COR-L47 (cell line): ENCODE measurements around the gene LPIN2.
"Not testable (repeated sequence)": the region's sequence is repeated elsewhere in the genome, so short reads cannot be mapped to it uniquely, and the experiment has no call there.

Experiments used
- DNase-seq: peaks from one replicate; lab custom pipeline; 2025; lab: John Stamatoyannopoulos, UW

Gene LPIN2

GRCh38 chr18:3042379-3042778 lies 29.4 kb upstream of the LPIN2 start:
- no peak for DNase-seq

DNA sequence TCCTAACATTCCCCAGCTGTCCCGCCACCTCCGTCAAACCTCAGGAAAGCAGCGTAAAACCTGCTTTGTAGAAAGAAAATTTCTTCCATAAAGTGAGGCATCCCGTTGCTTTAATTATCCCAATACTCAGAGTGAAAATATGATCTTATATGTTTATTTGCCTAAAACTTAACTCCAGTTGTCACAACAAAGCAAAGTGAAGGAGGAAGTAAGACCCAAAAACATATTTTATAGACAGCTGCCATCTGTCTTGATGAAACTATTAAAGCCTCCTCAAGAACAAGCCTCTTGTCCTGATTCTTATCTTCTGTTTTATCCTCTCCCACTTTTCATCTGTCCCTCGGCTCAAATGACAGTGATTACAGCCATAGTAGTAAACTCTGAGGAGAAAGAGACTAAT lies 28.9 kb upstream of the LPIN2 start:
- DNase-seq, result no peak

DNA sequence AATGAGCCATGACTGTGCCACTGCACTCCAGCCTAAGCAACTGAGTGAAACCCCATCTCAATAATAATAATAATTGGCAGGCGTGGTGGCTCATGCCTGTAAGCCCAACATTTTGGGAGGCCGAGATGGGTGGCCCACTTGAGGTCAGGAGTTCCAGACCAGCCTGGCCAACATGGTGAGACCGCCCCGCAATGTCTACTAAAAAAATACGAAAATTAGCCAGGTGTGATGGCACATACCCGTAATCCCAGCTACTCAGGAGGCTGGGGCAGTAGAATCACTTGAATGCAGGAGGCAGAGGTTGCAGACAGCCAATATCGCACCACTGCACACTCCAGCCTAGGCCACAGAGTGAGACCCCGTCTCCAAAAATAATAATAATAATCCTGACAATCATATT lies 27.9 kb upstream of the LPIN2 start:
- no peak for DNase-seq

DNA sequence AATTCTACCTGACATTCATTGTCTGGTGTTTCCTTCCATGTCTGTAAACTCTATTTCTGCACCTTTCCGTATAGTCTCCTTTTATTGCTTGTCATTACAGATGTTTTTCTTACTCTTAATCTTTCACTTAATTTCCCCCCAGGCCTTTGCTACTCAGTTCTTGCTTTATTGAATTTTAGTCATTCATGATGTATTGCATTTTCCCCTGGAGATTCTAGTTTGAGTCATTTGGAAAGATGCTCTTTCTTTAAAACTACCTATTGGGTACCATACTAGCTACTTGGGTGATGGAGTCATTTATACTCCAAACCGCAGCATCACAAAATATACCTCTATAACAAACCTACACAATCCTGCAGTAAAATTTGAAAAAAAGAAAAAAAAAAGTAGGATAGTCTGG lies 27.2 kb upstream of the LPIN2 start:
- no peak for DNase-seq

DNA sequence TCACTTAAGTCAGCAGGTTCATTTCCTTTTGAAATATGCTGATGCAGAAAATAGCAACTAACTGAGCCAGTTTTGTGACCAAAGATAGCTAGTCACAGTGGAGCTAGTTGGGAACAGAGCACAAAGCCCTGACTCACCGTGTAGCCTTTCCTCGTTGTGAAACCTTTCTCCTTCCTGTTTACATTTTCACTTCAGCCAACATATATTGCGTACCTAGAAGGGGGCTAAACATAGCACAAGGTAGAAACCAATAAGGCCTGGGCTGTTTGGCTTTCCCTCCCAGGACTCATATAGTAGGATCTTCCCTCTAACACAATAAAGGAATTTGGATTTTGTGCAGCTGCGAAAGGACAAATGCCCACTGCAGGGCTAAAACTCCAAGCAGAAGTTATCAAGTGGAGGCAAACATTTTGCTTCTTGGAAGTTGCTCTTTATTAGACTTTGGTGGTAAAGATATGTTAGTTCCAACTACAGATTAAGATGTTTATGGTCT lies 24.5 kb upstream of the LPIN2 start:
- DNase-seq, result no peak

GRCh38 chr18:3036108-3036507 lies 23.2 kb upstream of the LPIN2 start:
- no peak for DNase-seq

DNA sequence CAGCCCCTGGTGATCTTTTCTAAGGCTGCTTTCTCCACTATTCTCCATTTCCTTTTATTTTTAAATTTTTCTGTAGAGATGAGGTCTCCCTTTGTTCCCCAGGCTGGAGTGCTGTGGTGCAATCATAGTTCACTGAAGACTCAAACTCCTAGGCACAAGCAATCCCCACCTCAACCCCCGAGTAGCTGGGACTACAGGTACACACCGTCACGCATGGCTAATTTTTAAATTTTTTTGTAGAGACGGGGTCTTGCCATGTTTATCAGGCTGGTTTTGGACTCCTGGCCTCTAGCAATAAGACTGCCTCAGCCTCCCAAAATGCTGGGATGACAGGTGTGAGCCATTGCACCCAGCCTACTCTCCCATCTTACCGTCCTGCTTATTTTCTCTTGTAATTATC lies 22.7 kb upstream of the LPIN2 start:
- DNase-seq, result no peak

GRCh38 chr18:3032721-3033120 lies 19.8 kb upstream of the LPIN2 start:
- no peak for DNase-seq

DNA sequence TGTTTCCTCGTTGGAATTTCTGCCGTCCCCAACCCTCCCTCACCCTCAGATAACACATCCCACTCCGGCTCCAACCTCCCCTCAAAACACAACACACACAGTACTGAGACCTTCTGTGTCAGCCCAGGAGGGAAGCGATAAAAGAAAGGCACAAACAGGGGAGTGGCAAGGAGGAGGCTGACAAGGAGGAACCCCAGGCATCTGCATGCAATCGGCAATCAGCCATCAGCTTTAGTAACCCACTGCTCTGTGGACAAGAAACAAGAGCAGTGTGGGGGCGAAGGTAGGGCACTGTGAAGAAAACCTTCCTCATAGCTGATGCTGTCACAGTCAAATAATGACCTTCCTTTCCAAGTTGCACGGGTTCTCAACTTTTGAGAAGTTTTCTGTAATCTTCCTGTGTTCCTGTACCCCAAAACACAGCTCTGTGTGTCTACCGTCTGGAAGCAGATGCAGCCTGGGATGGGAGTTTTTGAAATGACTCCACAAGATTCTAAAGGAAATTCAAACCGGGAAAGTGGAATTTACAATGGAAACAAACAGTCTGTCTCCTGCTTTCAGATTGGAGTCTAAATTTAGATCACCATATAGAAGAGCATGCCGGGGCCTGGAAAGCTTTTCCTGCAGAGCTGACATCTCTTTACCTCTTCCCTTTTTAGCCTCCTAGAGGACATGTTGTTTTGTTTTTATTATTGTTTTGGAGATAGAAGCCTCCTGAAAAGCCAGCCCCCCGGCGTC lies 16.4 kb upstream of the LPIN2 start:
- no peak for DNase-seq

- DNase-seq, result not testable (repeated sequence)
These were observed 15.2 kb upstream of the LPIN2 start for GRCh38 chr18:3028115-3028514.

DNA sequence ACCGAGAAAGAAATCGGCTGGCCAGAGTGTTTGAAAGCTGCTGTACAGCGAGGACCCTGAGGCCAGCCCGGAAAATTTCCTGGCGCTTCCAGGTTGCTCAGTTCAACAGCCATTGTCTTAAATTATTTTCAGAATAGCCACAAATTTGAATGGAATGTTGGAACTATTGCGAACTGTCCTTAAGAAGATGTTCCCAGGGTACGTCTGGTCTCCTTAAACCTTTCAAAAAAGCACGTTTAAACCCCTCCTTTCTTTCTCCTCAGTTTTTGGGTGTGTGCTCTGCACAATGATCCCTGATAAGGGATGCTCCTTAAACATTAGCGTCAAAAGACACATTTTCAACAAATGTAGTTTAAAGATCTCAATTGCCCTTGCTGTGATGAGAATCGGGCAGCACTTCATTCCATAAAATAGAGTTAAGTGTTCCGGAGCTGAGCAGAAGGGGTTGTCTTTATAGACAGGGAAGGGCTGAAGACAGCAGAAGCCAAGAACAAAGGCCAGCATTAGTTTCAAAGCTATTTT lies 14.5 kb upstream of the LPIN2 start:
- DNase-seq, result no peak

- no peak for DNase-seq
These were observed 12.6 kb upstream of the LPIN2 start for GRCh38 chr18:3025544-3025943.

GRCh38 chr18:3023603-3024002 lies 10.7 kb upstream of the LPIN2 start:
- not testable (repeated sequence) for DNase-seq

- DNase-seq, result no peak
These were observed 3.8 kb upstream of the LPIN2 start for GRCh38 chr18:3016585-3017297.

DNA sequence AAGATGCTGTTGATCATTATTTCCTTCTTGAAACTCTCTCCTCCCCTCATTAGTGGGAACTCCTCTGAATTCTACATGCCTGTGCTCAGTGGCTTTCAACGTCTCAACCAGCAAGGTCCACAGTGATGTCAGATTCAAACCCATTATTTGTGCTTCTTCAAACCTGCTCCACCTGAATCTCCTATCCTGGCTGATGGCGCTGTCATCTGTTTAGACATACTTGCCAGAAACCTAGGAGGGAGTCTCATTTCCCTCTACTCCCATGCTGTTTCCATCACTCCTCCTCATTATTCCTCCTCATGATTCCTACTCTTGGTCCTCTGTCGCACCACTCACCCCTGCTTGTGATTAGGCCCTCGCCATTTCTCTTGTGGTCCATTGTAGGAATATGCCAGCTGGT lies 2.9 kb upstream of the LPIN2 start:
- no peak for DNase-seq

- DNase-seq, result no peak
These were observed 2.3 kb upstream of the LPIN2 start for GRCh38 chr18:3015204-3015592.

- no peak for DNase-seq
These were observed 1.7 kb upstream of the LPIN2 start for GRCh38 chr18:3014503-3015203.

DNA sequence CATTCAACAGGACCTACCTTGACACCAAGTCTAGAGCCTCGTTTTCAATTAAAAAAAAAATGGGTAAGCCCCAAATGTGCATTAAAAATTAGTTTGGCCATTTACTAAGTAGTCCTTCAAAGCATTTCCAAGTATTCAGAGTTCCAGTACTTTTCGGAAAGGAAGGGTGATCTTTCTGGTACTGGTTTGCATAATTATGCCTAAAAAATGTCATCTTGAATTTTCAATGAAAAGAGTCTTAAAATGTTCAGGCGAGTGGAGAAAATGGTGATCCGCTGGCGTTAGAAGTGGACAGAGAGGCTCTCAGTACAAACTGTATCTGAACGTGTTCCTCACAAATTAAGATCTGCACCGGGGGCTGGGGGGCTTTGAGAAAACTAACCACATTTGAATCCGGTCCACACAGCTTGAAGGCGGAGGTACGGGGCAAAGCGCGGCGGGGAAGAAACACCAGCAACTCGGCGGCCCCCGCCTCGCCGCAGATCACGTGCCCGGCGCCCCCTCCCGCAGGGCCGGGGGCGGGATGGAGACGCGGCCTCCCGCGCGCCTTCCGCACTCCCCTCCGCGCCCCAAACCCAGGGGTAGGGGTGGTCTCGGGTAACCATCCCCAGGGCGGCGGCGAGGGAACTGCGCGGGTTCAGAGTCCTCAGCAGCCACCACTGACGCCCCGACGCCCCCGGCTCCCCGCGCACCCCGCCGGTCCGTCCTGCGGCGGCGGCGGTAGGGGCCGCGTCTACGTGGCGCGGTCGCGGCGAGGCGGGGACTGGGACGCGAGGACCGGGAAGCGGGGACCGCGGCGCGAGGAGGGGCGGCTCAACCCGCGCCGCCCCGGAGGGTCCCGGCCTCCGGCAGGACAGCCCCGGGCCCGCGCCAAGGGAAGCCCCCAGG lies 564 bp downstream of the LPIN2 start:
- peak; percentile 80 for DNase-seq

- no peak for DNase-seq
These were observed 2.9 kb downstream of the LPIN2 start for GRCh38 chr18:3010086-3010485.

GRCh38 chr18:3008541-3008940 lies 4.4 kb downstream of the LPIN2 start:
- no peak for DNase-seq

GRCh38 chr18:3007491-3007890 lies 5.5 kb downstream of the LPIN2 start:
- no peak for DNase-seq

DNA sequence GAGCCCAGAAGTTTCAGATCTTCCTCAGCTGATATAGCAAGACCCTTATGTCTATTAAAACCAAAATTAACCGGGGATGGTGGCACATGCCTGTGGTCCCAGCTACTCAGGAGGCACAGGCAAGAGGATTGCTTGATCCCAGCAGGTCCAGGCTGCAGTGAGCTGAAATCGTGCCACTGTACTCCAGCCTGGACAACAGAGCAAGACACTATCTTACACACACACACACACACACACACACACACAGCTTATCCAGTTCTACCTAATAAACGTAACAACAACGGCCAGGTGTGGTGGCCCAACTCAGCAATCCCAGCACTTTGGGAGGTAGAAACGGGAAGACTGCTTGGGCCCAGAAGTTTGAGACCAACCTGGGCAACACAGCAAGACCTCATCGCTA lies 7.5 kb downstream of the LPIN2 start:
- no peak for DNase-seq
